ENCODE results near the gene ITLN1.

Gene ITLN1

DNA sequence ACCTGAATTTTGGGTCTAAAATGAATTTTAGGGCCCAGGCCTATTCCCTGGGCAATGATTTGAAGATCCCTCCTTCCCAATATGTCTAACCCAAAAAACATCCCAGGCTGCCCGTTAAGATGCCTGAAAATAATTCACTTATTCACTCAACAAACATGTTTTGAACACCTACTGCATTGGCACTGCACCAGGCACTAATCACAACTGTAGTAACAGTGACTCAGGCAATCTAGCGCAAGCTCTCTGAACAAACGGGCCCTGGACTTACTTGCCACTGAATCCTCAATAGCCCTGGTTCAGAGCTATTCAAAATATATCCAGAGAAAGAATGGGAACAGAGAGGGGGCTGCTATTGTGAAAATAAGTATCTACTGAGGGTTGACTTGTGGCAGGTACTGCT lies 26.5 kb downstream of the ITLN1 start:
- in situ Hi-C loops (cut with MboI; ENCODE audit: low sequenced_read_pairs) = no loop called here

- in situ Hi-C loops (cut with MboI; ENCODE audit: low sequenced_read_pairs) = no loop called here
Measured at GRCh38 chr1:160858097-160858496, 26.9 kb downstream of the ITLN1 start.

- in situ Hi-C loops (cut with MboI; ENCODE audit: low sequenced_read_pairs) = no loop called here
Measured at GRCh38 chr1:160855181-160855981, 29.6 kb downstream of the ITLN1 start.

- in situ Hi-C loops (cut with MboI; ENCODE audit: low sequenced_read_pairs) = no loop called here
Measured at GRCh38 chr1:160853754-160854153, 31.2 kb downstream of the ITLN1 start.

- in situ Hi-C loops (cut with MboI; ENCODE audit: low sequenced_read_pairs) = no loop called here
Measured at GRCh38 chr1:160853014-160853413, 32.0 kb downstream of the ITLN1 start.

DNA sequence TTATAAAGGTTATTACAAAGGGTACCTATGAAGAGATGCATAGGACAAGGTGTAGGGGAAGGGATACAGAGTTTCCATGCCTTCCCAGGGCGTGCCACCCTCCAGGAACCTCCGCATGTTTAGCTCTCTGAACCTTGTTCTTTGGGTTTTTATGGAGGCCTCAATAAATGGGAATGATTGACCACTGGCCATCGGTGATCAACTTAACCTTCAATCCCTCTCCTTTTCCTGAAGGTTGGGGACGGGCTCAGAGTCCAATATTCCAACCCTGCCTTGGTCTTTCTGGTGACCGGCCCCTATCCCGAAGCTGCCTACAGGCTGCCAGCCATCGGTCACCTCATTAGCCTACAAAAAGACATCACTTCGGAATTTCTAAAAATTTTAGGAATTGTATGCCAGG lies 34.0 kb downstream of the ITLN1 start:
- in situ Hi-C loops (cut with MboI; ENCODE audit: low sequenced_read_pairs) = no loop called here

DNA sequence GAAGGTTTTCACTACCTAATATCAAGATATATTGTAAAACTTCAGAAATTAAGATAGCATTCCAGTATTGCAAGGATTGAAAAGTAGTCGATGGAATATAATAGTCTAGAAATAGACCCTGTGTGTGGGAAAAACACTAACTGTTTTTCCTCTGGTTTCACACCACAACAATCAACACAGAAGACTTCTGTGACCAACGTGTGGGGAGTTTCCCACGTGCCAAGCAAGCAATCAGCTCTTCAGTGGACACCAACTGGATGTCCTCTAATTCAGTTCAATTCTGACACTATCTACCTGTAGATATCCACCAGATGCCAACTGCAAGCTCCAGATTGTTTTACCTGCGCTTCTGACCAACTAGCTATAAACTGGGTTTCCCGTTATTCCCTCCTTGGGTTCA lies 34.4 kb downstream of the ITLN1 start:
- in situ Hi-C loops (cut with MboI; ENCODE audit: low sequenced_read_pairs) = no loop called here

GRCh38 chr1:160846281-160846680 lies 38.7 kb downstream of the ITLN1 start:
- in situ Hi-C loops (cut with MboI; ENCODE audit: low sequenced_read_pairs) = no loop called here

- in situ Hi-C loops (cut with MboI; ENCODE audit: low sequenced_read_pairs) = no loop called here
Measured at GRCh38 chr1:160844447-160845232, 40.3 kb downstream of the ITLN1 start.

DNA sequence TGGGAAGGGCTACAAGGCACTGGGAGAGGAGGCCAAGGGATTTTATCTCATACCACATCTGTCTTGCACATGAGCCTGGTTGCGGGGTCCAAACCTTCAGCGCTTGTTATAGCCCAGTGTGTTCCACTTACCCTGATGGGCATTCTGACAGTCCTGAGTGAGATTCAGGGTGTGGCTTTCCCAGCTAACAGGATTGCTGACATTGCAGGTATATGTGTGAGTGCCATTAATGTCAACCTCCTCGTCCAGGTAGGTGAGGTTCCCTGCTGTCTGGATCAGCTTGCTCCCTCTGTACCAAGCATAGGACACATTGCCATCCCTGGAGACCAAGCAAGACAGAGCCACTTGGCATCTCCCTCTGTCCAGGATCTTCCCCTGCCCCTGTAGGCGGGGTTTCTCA lies 43.9 kb downstream of the ITLN1 start:
- in situ Hi-C loops (cut with MboI; ENCODE audit: low sequenced_read_pairs) = no loop called here

DNA sequence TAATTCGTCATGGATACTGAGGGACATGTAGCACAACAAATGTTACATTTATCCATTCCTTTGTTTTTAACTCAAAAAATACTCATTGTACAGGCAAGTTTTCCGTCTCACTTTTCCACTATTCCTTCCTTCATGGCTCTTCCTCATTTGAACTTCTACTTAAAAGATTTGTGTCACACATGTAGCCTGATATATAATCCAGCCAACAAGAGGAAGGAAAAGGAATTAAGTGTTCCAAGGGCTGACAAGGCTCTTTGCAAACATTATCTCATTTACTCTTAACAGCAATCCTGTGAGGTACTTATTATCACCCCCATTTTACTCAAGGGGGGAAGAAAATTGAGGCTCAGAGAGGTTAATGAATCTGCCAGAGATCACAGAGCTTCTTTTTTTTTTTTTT lies 45.2 kb downstream of the ITLN1 start:
- in situ Hi-C loops (cut with MboI; ENCODE audit: low sequenced_read_pairs) = loop anchor here (10.0 kb wide), 1 partner anchor 115 kb away; the partner anchor contains the start of gene ITLN2

DNA sequence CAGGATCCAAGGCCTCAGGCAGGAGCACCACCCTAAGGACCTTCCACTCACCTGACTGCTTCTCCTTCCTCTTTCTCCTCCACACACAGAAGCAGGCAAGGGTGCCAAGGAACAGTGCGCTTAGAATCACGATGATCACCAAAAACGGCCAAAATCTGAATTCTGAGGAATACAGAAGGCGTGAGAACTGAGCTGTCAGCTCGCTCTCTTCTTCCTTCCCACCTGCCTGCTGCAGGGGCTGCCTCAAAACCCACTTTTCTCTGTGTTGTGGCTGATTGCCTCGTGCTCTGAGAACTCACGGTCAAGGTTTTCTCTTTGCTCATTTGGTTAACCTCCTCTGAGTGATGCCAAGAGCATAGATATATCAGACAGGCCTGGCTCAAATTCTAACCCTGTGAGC lies 46.1 kb downstream of the ITLN1 start:
- in situ Hi-C loops (cut with MboI; ENCODE audit: low sequenced_read_pairs) = loop anchor here (10.0 kb wide), 1 partner anchor 116 kb away; the partner anchor contains the start of gene ITLN2

GRCh38 chr1:160837558-160838205 lies 47.3 kb downstream of the ITLN1 start:
- in situ Hi-C loops (cut with MboI; ENCODE audit: low sequenced_read_pairs) = loop anchor here (10.0 kb wide), 1 partner anchor 117 kb away; the partner anchor contains the start of gene ITLN2

GRCh38 chr1:160836981-160837557 lies 47.9 kb downstream of the ITLN1 start:
- in situ Hi-C loops (cut with MboI; ENCODE audit: low sequenced_read_pairs) = loop anchor here (10.0 kb wide), 1 partner anchor 118 kb away; the partner anchor contains the start of gene ITLN2

- in situ Hi-C loops (cut with MboI; ENCODE audit: low sequenced_read_pairs) = loop anchor here (10.0 kb wide), 1 partner anchor 118 kb away; the partner anchor contains the start of gene ITLN2
Measured at GRCh38 chr1:160836561-160836960, 48.4 kb downstream of the ITLN1 start.

DNA sequence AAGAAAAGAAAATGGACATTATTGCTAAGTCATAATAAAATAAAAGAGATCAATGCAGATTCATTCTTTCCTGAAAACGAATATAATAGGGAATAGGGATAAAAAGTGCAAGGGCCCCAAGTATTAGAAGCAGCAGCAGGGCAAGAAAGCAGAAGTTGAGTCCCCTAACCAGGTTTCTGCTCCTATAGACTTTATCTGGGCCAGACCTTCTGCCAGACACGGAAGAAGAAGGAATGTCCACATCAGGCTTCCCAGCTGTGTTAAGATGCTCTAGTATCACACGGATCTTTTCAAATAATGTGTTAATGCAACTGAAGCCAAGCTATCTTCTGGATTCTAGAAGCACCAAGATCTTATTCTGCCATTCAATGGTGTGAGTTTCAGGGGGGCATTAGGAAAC lies 49.2 kb downstream of the ITLN1 start:
- in situ Hi-C loops (cut with MboI; ENCODE audit: low sequenced_read_pairs) = loop anchor here (10.0 kb wide), 1 partner anchor 119 kb away; the partner anchor contains the start of gene ITLN2

- in situ Hi-C loops (cut with MboI; ENCODE audit: low sequenced_read_pairs) = loop anchor here (10.0 kb wide), 1 partner anchor 120 kb away; the partner anchor contains the start of gene ITLN2
Measured at GRCh38 chr1:160834945-160835565, 49.9 kb downstream of the ITLN1 start.

DNA sequence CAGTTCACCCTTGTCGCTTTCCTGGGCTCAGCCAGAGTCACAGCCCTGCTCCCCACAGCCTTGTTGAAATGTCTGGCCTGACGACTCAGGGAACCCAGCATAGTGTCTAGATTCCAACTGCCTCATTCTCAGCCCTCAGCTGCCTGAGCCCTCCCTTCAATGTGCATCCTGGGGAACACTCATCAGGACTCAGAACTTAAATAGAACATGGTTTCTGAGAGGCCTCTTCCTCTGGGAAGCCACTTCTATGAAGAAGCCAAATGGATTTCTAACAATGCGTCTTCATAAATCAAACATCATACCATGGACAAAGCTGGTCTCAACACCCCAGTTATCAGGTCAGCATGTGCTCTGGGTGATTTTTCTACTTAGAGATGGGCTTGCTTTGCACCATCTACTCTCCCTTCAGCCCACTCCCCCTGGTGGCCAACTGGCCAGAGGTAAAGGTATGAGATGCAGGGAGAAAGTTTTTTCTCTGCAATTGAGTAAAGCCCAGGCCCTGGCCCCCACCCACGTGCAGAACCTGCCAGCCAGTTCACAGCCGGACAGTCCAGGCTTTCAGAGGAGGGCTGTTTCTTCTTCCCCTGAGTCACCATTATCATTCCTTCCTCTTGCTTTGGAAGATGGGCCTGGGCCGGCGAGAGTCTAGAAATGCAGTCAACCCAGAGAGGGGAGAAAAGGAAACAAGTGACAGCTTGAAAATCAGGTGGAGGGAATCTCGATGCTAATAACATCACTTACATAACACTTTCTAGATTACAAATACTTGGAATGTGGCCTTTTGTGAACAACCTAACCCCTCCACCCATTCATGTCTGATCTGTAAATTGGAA lies 54.4 kb downstream of the ITLN1 start:
- in situ Hi-C loops (cut with MboI; ENCODE audit: low sequenced_read_pairs) = loop anchor here (10.0 kb wide), 1 partner anchor 124 kb away; the partner anchor contains the start of gene ITLN2

GRCh38 chr1:160829766-160830165 lies 55.2 kb downstream of the ITLN1 start:
- in situ Hi-C loops (cut with MboI; ENCODE audit: low sequenced_read_pairs) = loop anchor here (10.0 kb wide), 1 partner anchor 125 kb away; the partner anchor contains the start of gene ITLN2
